ENCODE measurements around the gene GNG11.

The GNG11 gene

DNA sequence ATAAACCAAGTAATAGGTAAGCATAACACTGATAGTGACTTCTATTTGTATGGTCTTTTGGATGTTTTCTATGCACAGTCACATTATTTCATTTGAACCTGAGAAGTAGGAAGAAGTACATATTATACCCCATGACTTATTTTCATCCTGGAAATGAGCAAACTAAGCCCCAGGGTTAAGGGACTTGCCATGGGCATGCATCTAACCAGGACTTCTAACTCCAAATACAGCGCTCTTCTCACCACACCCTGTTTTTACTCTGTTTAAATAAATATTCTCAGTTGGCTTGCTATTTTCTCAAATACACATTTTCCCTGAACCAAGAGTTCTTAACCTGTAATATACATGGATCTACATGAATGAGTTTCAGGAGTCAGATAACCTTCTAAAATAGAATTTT, 16.3 kb downstream of the GNG11 start:
- no peaks in the 10 kb centered on the region for H3K27me3 ChIP-seq
- no peak overlapping the region for H3K4me3 ChIP-seq
- no peak for DNase-seq
- TF ChIP-seq, protein P1, sequence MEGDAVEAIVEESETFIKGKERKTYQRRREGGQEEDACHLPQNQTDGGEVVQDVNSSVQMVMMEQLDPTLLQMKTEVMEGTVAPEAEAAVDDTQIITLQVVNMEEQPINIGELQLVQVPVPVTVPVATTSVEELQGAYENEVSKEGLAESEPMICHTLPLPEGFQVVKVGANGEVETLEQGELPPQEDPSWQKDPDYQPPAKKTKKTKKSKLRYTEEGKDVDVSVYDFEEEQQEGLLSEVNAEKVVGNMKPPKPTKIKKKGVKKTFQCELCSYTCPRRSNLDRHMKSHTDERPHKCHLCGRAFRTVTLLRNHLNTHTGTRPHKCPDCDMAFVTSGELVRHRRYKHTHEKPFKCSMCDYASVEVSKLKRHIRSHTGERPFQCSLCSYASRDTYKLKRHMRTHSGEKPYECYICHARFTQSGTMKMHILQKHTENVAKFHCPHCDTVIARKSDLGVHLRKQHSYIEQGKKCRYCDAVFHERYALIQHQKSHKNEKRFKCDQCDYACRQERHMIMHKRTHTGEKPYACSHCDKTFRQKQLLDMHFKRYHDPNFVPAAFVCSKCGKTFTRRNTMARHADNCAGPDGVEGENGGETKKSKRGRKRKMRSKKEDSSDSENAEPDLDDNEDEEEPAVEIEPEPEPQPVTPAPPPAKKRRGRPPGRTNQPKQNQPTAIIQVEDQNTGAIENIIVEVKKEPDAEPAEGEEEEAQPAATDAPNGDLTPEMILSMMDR (IDR thresholded peaks at IDR 0.05) = no peak
- H3K36me3 ChIP-seq = no peaks in the 10 kb centered on the region
- H3K9me3 ChIP-seq = no peaks in the 10 kb centered on the region
- intact Hi-C loops (cut with DNase I; ENCODE audit: low total_unique reads) = no loop called here
- H3K27ac ChIP-seq = no peak overlapping the region
- H3K4me1 ChIP-seq = peaks cover 0 to 10% (median 0%) of the 10 kb centered on the region in 4 donors

DNA sequence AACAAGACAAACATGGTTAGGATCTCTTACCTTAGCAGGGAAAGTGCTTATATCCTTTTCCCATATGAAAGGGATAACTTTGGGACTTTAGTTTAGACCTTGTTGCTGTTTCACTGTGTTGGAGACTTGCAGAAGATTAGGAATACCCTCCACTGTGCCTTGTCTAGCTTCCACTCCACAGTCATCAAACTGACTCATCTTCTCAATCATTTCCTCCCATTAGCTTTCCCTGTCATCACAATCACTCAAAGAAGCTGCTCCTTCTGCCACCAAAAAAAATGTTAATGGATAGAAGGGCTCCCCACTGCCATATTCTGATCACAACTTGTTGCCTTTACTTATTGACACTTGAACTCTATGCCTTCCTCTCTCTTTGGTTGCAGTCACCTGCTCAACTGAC, 16.8 kb downstream of the GNG11 start:
- no peaks in the 10 kb centered on the region for H3K36me3 ChIP-seq
- H3K27ac ChIP-seq = no peak overlapping the region
- TF ChIP-seq, protein P1 (IDR thresholded peaks at IDR 0.05) = no peak
- no peaks in the 10 kb centered on the region for H3K9me3 ChIP-seq
- no peak overlapping the region for H3K4me3 ChIP-seq
- intact Hi-C loops (cut with DNase I; ENCODE audit: low total_unique reads) = no loop called here
- peaks cover 0 to 10% (median 0%) of the 10 kb centered on the region in 4 donors for H3K4me1 ChIP-seq
- DNase-seq = no peak
- no peaks in the 10 kb centered on the region for H3K27me3 ChIP-seq

DNA sequence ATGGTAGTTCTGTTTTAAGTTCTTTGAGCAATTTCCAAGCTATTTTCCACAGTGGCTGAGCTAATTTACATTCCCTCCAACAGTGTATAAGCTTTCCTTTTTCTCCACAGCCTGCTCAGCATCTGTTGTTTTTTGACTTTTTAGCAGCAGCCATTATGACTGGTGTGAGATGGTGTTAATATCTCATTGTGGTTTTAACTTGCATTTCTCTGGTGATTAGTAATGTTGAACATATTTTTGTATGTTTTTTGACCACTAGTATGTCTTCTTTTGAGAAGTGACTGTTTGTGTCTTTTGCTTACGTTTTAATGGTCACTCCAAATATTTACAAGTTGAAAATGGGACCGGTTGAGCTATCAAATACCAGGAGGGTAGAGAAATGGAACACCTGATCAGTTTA, 20.4 kb downstream of the GNG11 start:
- Histone ChIP-seq H3K27ac (no peak overlapping the region), H3K4me3 (no peak overlapping the region), H3K27me3 (no peaks in the 10 kb centered on the region), H3K9me3 (no peaks in the 10 kb centered on the region), H3K4me1 (no peaks in the 10 kb centered on the region), H3K36me3 (no peaks in the 10 kb centered on the region)
- intact Hi-C loops (cut with DNase I; ENCODE audit: low total_unique reads) = no loop called here
- DNase-seq = no peak
- TF ChIP-seq, protein P1 (IDR thresholded peaks at IDR 0.05) = no peak

DNA sequence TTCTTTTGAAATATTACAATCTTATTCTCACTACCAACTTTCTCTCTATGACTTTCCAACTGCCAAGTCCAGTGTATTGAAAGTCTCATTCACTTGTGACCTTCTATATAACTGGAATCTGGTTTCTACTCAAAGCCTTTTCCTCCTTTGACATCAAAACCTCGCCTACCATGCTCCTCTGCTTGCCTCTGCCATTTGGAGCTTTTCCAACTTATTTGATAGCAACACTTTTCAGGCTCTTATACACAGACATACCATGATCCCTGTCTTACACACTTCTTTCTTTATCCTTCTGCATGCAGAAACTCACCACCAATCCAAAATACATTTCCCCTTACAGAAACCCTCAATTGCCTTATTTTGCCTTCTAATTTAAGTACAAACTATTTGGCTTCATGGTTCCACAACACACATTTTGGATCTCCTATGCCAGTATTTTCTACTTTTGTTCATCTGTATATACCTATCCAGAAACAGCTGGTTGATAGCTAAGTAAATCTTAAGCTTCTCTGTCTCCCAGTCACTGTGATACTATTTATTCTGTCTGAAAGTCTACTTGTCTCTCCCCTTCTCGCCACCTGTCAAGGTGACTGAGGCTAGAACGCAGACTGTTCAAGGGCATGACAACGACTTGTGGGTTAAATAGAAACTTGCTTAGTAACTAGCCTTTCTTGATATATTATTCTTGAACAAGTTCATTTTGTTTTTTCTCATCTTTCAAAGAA, 22.4 kb downstream of the GNG11 start:
- Histone ChIP-seq H3K9me3 (no peaks in the 10 kb centered on the region), H3K27me3 (no peaks in the 10 kb centered on the region), H3K27ac (no peak overlapping the region), H3K4me1 (no peaks in the 10 kb centered on the region), H3K36me3 (no peaks in the 10 kb centered on the region), H3K4me3 (no peak overlapping the region)
- intact Hi-C loops (cut with DNase I; ENCODE audit: low total_unique reads) = no loop called here
- no peak for DNase-seq
- TF ChIP-seq, protein P1 (IDR thresholded peaks at IDR 0.05) = no peak

DNA sequence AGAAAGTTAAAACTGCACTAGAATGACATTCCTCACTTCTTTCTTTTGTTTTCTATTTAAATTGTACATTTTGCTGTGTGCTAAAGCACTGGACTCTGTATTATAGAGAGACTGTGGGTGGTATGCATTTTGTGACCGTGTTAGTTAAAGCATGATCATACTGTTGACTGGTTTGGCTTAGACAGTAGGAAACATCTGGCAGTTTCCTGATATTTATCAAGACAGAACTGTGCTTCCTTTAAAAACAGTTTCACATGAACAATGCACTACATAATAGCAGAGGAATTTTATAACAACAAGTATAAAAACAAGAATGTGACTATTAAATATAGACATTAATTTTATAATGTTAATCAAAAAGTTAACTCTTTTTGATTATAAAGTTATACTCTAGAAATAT, 23.1 kb downstream of the GNG11 start:
- TF ChIP-seq, protein P1 (IDR thresholded peaks at IDR 0.05) = no peak
- H3K9me3 ChIP-seq = no peaks in the 10 kb centered on the region
- no peak for DNase-seq
- intact Hi-C loops (cut with DNase I; ENCODE audit: low total_unique reads) = no loop called here
- H3K4me3 ChIP-seq = no peak overlapping the region
- H3K36me3 ChIP-seq = no peaks in the 10 kb centered on the region
- no peaks in the 10 kb centered on the region for H3K4me1 ChIP-seq
- no peaks in the 10 kb centered on the region for H3K27me3 ChIP-seq
- H3K27ac ChIP-seq = no peak overlapping the region

DNA sequence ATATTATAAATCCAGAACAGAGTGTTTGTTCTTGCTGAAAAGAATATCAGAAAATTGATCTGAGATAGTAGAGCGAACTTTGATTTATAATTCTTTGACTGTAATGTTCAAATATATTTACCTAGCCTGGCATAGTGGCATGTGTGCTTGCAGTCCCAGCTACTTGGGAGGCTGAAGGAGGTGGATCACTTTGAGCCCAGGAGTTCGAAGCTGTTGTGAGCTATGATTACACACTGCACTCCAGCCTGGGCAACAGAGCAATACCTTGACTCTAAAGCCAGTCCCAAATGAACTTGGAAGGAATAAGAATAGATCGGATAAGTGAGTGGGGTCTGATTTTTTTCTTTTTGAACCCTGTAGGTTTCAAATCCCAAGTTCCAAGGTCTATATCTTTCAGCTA, 23.5 kb downstream of the GNG11 start:
- intact Hi-C loops (cut with DNase I; ENCODE audit: low total_unique reads) = no loop called here
- DNase-seq = no peak
- Histone ChIP-seq H3K4me3 (no peak overlapping the region), H3K27ac (no peak overlapping the region), H3K9me3 (no peaks in the 10 kb centered on the region), H3K4me1 (no peaks in the 10 kb centered on the region), H3K36me3 (no peaks in the 10 kb centered on the region), H3K27me3 (no peaks in the 10 kb centered on the region)
- TF ChIP-seq, protein P1 (IDR thresholded peaks at IDR 0.05) = no peak

All from tibial artery (tissue), 4 donors.